Type B pancreatic cell (in vitro differentiated cells): ENCODE data around the gene MGAT4A. TPM values are rescaled to one million over a fixed set of nuclear protein-coding genes. Genes with fewer than 3 reads are reported as not detected.

ENCODE experiments used
- DNase-seq: peaks from one replicate; pipeline ENCODE4 v3.0.0; 2021; ENCODE audit warnings: mixed read lengths; ENCODE audit not compliant: unreplicated experiment; ENCODE audit errors: extremely low spot score
- H3K27ac Mint-ChIP-seq: 2 replicates; pipeline ENCODE4 v1.8.0; 2021; ENCODE audit warnings: mild to moderate bottlenecking, mixed read lengths
- H3K27me3 Mint-ChIP-seq: 2 replicates; pipeline ENCODE4 v1.8.0; 2021; ENCODE audit warnings: mixed read lengths
- H3K36me3 Mint-ChIP-seq: 2 replicates; pipeline ENCODE4 v1.8.0; 2021; ENCODE audit warnings: mixed read lengths
- H3K4me1 Mint-ChIP-seq: one replicate; pipeline ENCODE4 v1.8.0; 2021; ENCODE audit warnings: mixed read lengths; ENCODE audit not compliant: unreplicated experiment
- H3K4me3 Mint-ChIP-seq: 2 replicates; pipeline ENCODE4 v1.8.0; 2021; ENCODE audit warnings: mild to moderate bottlenecking, mixed read lengths
- H3K9me3 Mint-ChIP-seq: 2 replicates; pipeline ENCODE4 v1.8.0; 2021; ENCODE audit warnings: mixed read lengths
- CTCF ChIP-seq: fragments of 200-600 bp; sonication (generic); conservative IDR thresholded peaks from 2 replicates; pipeline ENCODE4 v1.5.0; 2021; ENCODE audit warnings: antibody characterized with exemption, mild to moderate bottlenecking
- total RNA-seq: library from RNA; stranded (reverse); gene quantifications from 2 replicates; pipeline ENCODE4 v1.2.1, GENCODE V29; 2021; ENCODE audit warnings: low replicate concordance

Gene MGAT4A
- total RNA-seq, 1 donor from 2014 or later: 32.5 TPM

DNA sequence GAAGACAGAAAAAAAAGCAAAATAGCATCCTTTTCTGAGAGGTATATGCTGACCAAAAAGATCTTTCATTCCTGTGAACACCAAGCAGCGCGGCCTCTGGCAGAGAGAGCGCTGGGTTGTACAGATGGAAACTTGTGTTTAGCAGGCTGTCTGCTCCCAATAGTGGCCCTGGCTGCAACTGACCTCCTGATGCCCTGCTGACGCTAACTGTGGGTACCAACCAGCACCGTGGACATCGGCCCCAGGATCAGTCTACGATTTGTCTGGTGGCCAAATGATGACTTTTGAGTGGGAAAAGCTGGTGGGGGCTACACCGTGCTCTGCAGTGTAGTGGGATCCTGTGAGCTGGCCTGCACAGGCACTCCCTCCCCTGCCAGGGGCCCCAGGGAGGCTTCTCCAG lies 138.4 kb downstream of the MGAT4A start:
- peaks cover 25% of the 10 kb centered on the region for H3K36me3 Mint-ChIP-seq
- no peak for TF ChIP-seq CTCF
- H3K27me3 Mint-ChIP-seq: no peaks in the 10 kb centered on the region
- no peak overlapping the region for H3K27ac Mint-ChIP-seq
- no peak for DNase-seq
- no peaks in the 10 kb centered on the region for H3K4me1 Mint-ChIP-seq
- no peaks in the 10 kb centered on the region for H3K9me3 Mint-ChIP-seq
- H3K4me3 Mint-ChIP-seq: no peak overlapping the region

GRCh38 chr2:98589489-98589888 lies 141.4 kb downstream of the MGAT4A start:
- no peak for TF ChIP-seq CTCF
- no peak overlapping the region for H3K4me3 Mint-ChIP-seq

GRCh38 chr2:98588880-98589431 lies 142.0 kb downstream of the MGAT4A start:
- peaks cover under 1% of the 10 kb centered on the region for H3K4me1 Mint-ChIP-seq
- H3K27me3 Mint-ChIP-seq: no peaks in the 10 kb centered on the region
- H3K4me3 Mint-ChIP-seq: no peak overlapping the region
- DNase-seq: no peak
- no peaks in the 10 kb centered on the region for H3K9me3 Mint-ChIP-seq
- H3K27ac Mint-ChIP-seq: no peak overlapping the region
- TF ChIP-seq CTCF: no peak
- H3K36me3 Mint-ChIP-seq: peaks cover 15% of the 10 kb centered on the region

More at GRCh38 chr2:98589489-98589888, 141.4 kb downstream of the MGAT4A start:
- Mint-ChIP-seq H3K27me3 (no peaks in the 10 kb centered on the region), H3K9me3 (no peaks in the 10 kb centered on the region), H3K27ac (no peak overlapping the region), H3K36me3 (peaks cover 18% of the 10 kb centered on the region), H3K4me1 (no peaks in the 10 kb centered on the region)
- DNase-seq: no peak

DNA sequence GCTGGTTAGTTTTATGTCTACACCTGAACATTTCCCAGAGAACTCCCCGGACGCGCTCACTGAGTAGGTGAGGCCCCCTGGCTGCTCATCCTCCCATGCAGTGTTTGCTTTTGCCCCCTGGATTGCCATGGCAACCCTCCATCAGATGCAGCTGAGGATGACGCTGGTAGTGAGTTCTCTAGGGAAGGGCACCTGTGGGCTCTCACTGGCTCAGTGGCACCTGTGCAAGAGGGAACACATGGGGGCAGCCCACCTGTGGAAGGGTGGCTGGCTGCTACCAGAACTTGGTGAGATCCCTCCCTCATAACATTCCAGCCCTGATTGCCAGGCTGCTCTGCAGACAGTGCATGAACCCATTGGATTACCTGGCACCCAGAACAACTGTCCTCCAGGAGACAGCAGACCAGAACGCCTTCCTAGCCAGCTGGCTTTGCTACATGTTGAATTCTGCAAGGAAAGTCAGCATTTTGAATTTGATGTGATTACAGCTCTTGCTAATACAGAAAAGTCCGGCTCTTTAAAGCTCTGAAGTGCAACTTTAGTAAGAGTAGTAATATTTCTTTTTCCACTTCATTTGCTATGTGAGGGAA lies 144.3 kb downstream of the MGAT4A start:
- no peak for DNase-seq
- H3K27ac Mint-ChIP-seq: peak overlapping the region; percentile 48
- H3K9me3 Mint-ChIP-seq: no peaks in the 10 kb centered on the region
- no peak for TF ChIP-seq CTCF
- no peaks in the 10 kb centered on the region for H3K27me3 Mint-ChIP-seq
- no peak overlapping the region for H3K4me3 Mint-ChIP-seq
- H3K36me3 Mint-ChIP-seq: peaks cover 6% of the 10 kb centered on the region
- H3K4me1 Mint-ChIP-seq: peaks cover 8% of the 10 kb centered on the region

DNA sequence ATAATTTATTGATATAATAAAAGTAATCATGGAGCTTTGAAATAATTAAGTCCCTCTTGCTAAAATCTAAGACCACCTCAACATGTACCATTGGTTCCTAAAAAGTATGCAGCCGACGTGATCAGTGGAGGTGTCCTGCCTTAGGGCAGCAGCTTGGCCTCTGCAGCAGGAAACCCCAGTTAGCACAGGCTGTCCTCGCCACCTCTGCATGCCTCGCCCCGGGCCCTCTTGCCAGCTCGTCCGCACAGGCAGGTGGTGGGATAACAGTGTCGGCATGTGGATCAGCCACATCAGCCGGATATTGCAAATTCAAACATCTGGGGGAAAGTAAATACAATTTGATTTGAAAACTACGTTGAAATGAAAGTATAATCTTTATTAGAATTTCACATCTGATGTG lies 145.5 kb downstream of the MGAT4A start:
- no peak overlapping the region for H3K27ac Mint-ChIP-seq
- H3K36me3 Mint-ChIP-seq: peaks cover 5% of the 10 kb centered on the region
- H3K27me3 Mint-ChIP-seq: no peaks in the 10 kb centered on the region
- no peak for DNase-seq
- no peak overlapping the region for H3K4me3 Mint-ChIP-seq
- peaks cover 8% of the 10 kb centered on the region for H3K4me1 Mint-ChIP-seq
- H3K9me3 Mint-ChIP-seq: no peaks in the 10 kb centered on the region
- TF ChIP-seq CTCF: no peak
